Caco-2 (cell line): ENCODE measurements around the gene SPIN1. TPM values are rescaled to one million over a fixed set of nuclear protein-coding genes. Genes with fewer than 3 reads are reported as not detected.

ENCODE experiments used
- BruUV-seq: library from RNA; stranded (reverse); fragments of 400-500 nt; replicated peaks from 2 replicates; lab custom pipeline; 2021; lab: Mats Ljungman, UMichigan
- CTCF ChIA-PET: fragments of 300-600 bp; sonication (Branson Sonifier 250); formaldehyde crosslinking; loops from one replicate; lab custom pipeline; 2022; ENCODE audit warnings: antibody characterized with exemption; lab: Charles Lee
- POLR2A ChIA-PET: fragments of 300-600 bp; sonication (Branson Sonifier 250); formaldehyde crosslinking; loops from one replicate; lab custom pipeline; 2022; ENCODE audit warnings: antibody characterized with exemption; lab: Charles Lee
- DNase-seq, 2 experiments: peaks; one replicate each; pipeline versions ENCODE4 v3.0.0 to v3.0.0-alpha.2; 2020 to 2022
- H3K27me3 ChIP-seq: replicated peaks from 2 replicates; pipeline ENCODE4 v1.6.0; 2011; ENCODE audit warnings: low read length; ENCODE audit not compliant: control insufficient read depth, insufficient read depth
- H3K36me3 ChIP-seq: 2 replicates; pipeline ENCODE4 v1.5.1; 2011; ENCODE audit warnings: low read length; ENCODE audit not compliant: control insufficient read depth, insufficient read depth
- H3K4me1 ChIP-seq: fragments of 250-450 bp; sonication (Bioruptor Pico); 2 replicates; pipeline ENCODE4 v1.5.1; 2020; ENCODE audit warnings: mild to moderate bottlenecking
- H3K4me3 ChIP-seq: 2 replicates; pipeline ENCODE4 v1.5.1; 2011; ENCODE audit warnings: low read depth, mild to moderate bottlenecking, control low read depth, low read length
- H3K9me3 ChIP-seq: fragments of 250-450 bp; sonication (Bioruptor Pico); 2 replicates; pipeline ENCODE4 v1.5.1; 2020; ENCODE audit warnings: mild to moderate bottlenecking, moderate library complexity
- H3K27ac Mint-ChIP-seq: one replicate; pipeline ENCODE4 v1.8.0; 2022; ENCODE audit warnings: mixed read lengths; ENCODE audit not compliant: unreplicated experiment
- H3K27me3 Mint-ChIP-seq: one replicate; pipeline ENCODE4 v1.8.0; 2022; ENCODE audit warnings: mixed read lengths; ENCODE audit not compliant: insufficient read depth, unreplicated experiment
- H3K36me3 Mint-ChIP-seq: one replicate; pipeline ENCODE4 v1.8.0; 2022; ENCODE audit warnings: mild to moderate bottlenecking, mixed read lengths; ENCODE audit not compliant: insufficient read depth, unreplicated experiment
- H3K4me1 Mint-ChIP-seq: one replicate; pipeline ENCODE4 v1.8.0; 2022; ENCODE audit warnings: low read depth, mixed read lengths; ENCODE audit not compliant: unreplicated experiment
- H3K4me3 Mint-ChIP-seq: one replicate; pipeline ENCODE4 v1.8.0; 2022; ENCODE audit warnings: mild to moderate bottlenecking, moderate library complexity, mixed read lengths; ENCODE audit not compliant: unreplicated experiment
- H3K9me3 Mint-ChIP-seq: one replicate; pipeline ENCODE4 v1.8.0; 2022; ENCODE audit warnings: mixed read lengths; ENCODE audit not compliant: unreplicated experiment
- CTCF ChIP-seq, 2 experiments: fragments of 200-600 bp in 1 of 2; IDR thresholded peaks; 1 replicate in 1 of 2; 2 replicates in 1 of 2; pipeline versions ENCODE4 v1.5.1 to v1.8.0; 2011 to 2022; ENCODE audit warnings: antibody characterized with exemption in 1 of 2, control low read depth in 1 of 2, inconsistent platforms in 1 of 2, low read depth in 1 of 2, low read length in 1 of 2, mild to moderate bottlenecking in 1 of 2, moderate library complexity in 1 of 2; ENCODE audit not compliant: insufficient read depth in 1 of 2, severe bottlenecking in 1 of 2, unreplicated experiment in 1 of 2
- intact Hi-C: fragments of 100-400 bp; cut with micrococcal nuclease; formaldehyde crosslinking; loops from one replicate; pipeline ENCODE4 v1.10.0; 2022; ENCODE audit not compliant: unreplicated experiment
- total RNA-seq: library from RNA; stranded (reverse); gene quantifications from 2 replicates; pipeline ENCODE4 v1.2.3, GENCODE V29; 2022

The SPIN1 gene
- total RNA-seq, 1 experiment from 2014 or later: 51.7 TPM

GRCh38 chr9:88433583-88434255, 45.5 kb downstream of the SPIN1 start:
- H3K27ac Mint-ChIP-seq: peak overlapping the region; percentile 51
- POLR2A ChIA-PET: no interaction called here

GRCh38 chr9:88435336-88435735, 47.1 kb downstream of the SPIN1 start:
- H3K4me1 Mint-ChIP-seq: no peaks in the 10 kb centered on the region
- no peak for TF ChIP-seq CTCF (IDR thresholded peaks at IDR 0.05; ENCODE audit: insufficient read depth in 1 of 2, low read depth in 1 of 2, low read length in 1 of 2, severe bottlenecking in 1 of 2, unreplicated experiment in 1 of 2)
- CTCF ChIA-PET: no interaction called here
- POLR2A ChIA-PET: no interaction called here
- no TSS peak for BruUV-seq
- Histone ChIP-seq H3K9me3 (no peaks in the 10 kb centered on the region), H3K36me3 (no peaks in the 10 kb centered on the region), H3K4me3 (no peak overlapping the region), H3K27me3 (no peaks in the 10 kb centered on the region), H3K4me1 (peaks cover 12% of the 10 kb centered on the region)
- intact Hi-C loops: no loop called here
- H3K4me3 Mint-ChIP-seq: no peak overlapping the region
- H3K27ac Mint-ChIP-seq: no peak overlapping the region
- no peaks in the 10 kb centered on the region for H3K9me3 Mint-ChIP-seq
- DNase-seq: no peak
- peaks cover 59% of the 10 kb centered on the region for H3K36me3 Mint-ChIP-seq
- H3K27me3 Mint-ChIP-seq: no peaks in the 10 kb centered on the region

More at GRCh38 chr9:88433583-88434255, 45.5 kb downstream of the SPIN1 start:
- no peaks in the 10 kb centered on the region for H3K36me3 ChIP-seq
- TF ChIP-seq CTCF (IDR thresholded peaks at IDR 0.05; ENCODE audit: insufficient read depth in 1 of 2, low read depth in 1 of 2, low read length in 1 of 2, severe bottlenecking in 1 of 2, unreplicated experiment in 1 of 2): no peak
- Mint-ChIP-seq H3K9me3 (no peaks in the 10 kb centered on the region), H3K36me3 (peaks cover 61% of the 10 kb centered on the region), H3K4me1 (no peaks in the 10 kb centered on the region), H3K4me3 (no peak overlapping the region), H3K27me3 (no peaks in the 10 kb centered on the region)
- CTCF ChIA-PET: interaction anchor here (0.7 kb wide), 1 partner anchor 177 kb away, joined by 7 read pairs; no protein-coding TSS in a partner anchor
- H3K4me1 ChIP-seq: peaks cover 12% of the 10 kb centered on the region
- no peaks in the 10 kb centered on the region for H3K9me3 ChIP-seq
- BruUV-seq: no TSS peak
- intact Hi-C loops: no loop called here
- H3K4me3 ChIP-seq: no peak overlapping the region
- no peaks in the 10 kb centered on the region for H3K27me3 ChIP-seq
- no peak for DNase-seq

- Mint-ChIP-seq H3K36me3 (peaks cover 60% of the 10 kb centered on the region), H3K9me3 (no peaks in the 10 kb centered on the region), H3K4me3 (no peak overlapping the region), H3K4me1 (no peaks in the 10 kb centered on the region), H3K27ac (no peak overlapping the region), H3K27me3 (no peaks in the 10 kb centered on the region)
- H3K4me1 ChIP-seq: peaks cover 12% of the 10 kb centered on the region
- no peaks in the 10 kb centered on the region for H3K36me3 ChIP-seq
- no peak for TF ChIP-seq CTCF (IDR thresholded peaks at IDR 0.05; ENCODE audit: insufficient read depth in 1 of 2, low read depth in 1 of 2, low read length in 1 of 2, severe bottlenecking in 1 of 2, unreplicated experiment in 1 of 2)
- no peak for DNase-seq
- POLR2A ChIA-PET: no interaction called here
- intact Hi-C loops: no loop called here
- CTCF ChIA-PET: no interaction called here
- no TSS peak for BruUV-seq
- H3K27me3 ChIP-seq: no peaks in the 10 kb centered on the region
- no peak overlapping the region for H3K4me3 ChIP-seq
- no peaks in the 10 kb centered on the region for H3K9me3 ChIP-seq
These were observed 48.1 kb downstream of the SPIN1 start for GRCh38 chr9:88436379-88436778.
